ENCODE measurements around the gene TMOD1.
"Not testable (repeated sequence)": the region's sequence is repeated elsewhere in the genome, so short reads cannot be mapped to it uniquely, and the experiment has no call there.

TMOD1 gene

DNA sequence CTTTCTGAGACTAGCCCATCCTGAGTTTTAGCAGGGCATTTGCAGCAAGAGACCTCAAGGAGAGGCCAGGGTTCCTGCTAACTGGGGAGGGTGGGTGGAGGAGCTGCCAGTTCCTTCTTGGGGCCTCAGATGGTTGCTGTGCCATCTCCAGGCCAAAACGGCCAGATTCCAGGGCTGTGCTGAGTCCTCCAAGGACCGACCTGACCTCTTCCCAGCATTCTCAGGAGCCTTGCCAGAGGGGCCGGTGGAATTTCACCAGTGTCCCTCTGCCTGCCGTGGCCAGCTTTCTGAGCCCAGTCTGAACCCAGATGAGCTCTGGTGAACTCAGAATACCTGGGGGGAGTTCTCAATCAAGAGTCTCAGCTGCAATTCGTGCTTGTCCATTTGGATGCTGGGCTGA lies 77.4 kb downstream of the TMOD1 start:
- Histone ChIP-seq H3K79me2 (ENCODE audit: low read length) (no peaks in the 10 kb centered on the region), H3K27me3 (ENCODE audit: low read depth, low read length) (no peaks in the 10 kb centered on the region; the same call in 1 of the 2 replicates), H3K27ac (ENCODE audit: low read length) (no peak overlapping the region), H3K4me1 (ENCODE audit: low read length) (no peaks in the 10 kb centered on the region), H3K9me3 (ENCODE audit: insufficient read depth, low read length) (no peaks in the 10 kb centered on the region), H3K9ac (ENCODE audit: low read length) (no peak overlapping the region), H3K4me2 (ENCODE audit: low read length) (no peak overlapping the region), H3K4me3 (ENCODE audit: low read length) (no peak overlapping the region), H4K20me1 (ENCODE audit: insufficient read depth, low read length) (no peaks in the 10 kb centered on the region), H2AFZ (ENCODE audit: low read depth, low read length) (no peak overlapping the region), H3K36me3 (replicated peaks; ENCODE audit: low read depth, low read length) (no peaks in the 10 kb centered on the region)
- no peak for TF ChIP-seq EZH2phosphoT487 (IDR thresholded peaks at IDR 0.05; ENCODE audit: low read depth)
- TF ChIP-seq, protein P1, sequence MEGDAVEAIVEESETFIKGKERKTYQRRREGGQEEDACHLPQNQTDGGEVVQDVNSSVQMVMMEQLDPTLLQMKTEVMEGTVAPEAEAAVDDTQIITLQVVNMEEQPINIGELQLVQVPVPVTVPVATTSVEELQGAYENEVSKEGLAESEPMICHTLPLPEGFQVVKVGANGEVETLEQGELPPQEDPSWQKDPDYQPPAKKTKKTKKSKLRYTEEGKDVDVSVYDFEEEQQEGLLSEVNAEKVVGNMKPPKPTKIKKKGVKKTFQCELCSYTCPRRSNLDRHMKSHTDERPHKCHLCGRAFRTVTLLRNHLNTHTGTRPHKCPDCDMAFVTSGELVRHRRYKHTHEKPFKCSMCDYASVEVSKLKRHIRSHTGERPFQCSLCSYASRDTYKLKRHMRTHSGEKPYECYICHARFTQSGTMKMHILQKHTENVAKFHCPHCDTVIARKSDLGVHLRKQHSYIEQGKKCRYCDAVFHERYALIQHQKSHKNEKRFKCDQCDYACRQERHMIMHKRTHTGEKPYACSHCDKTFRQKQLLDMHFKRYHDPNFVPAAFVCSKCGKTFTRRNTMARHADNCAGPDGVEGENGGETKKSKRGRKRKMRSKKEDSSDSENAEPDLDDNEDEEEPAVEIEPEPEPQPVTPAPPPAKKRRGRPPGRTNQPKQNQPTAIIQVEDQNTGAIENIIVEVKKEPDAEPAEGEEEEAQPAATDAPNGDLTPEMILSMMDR (IDR thresholded peaks at IDR 0.05; ENCODE audit: low read depth, low read length) = no peak

DNA sequence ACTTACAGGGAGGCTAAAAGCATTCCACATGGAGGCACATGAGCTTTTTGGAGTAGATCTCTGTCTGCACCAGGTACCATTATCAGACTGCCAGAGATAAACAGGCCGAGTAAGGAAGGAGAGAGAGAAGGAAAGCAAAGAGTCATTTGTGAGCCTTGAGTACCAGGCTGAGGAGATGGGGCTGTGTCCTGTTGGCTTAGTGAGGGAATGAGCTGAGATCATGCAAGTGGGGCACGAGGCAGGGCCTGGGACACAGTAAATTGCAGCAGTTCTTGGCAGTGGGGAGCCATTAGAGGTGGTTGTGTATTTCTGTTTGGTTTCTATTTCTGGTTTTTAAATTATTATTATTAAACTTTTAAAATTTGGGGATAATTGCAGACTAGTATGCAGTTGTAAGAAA lies 78.4 kb downstream of the TMOD1 start:
- Histone ChIP-seq H2AFZ (ENCODE audit: low read depth, low read length) (no peak overlapping the region), H3K9ac (ENCODE audit: low read length) (no peak overlapping the region), H3K36me3 (replicated peaks; ENCODE audit: low read depth, low read length) (no peaks in the 10 kb centered on the region), H3K9me3 (ENCODE audit: insufficient read depth, low read length) (no peaks in the 10 kb centered on the region), H3K4me1 (ENCODE audit: low read length) (no peaks in the 10 kb centered on the region), H3K27ac (ENCODE audit: low read length) (no peak overlapping the region), H3K79me2 (ENCODE audit: low read length) (no peaks in the 10 kb centered on the region), H4K20me1 (ENCODE audit: insufficient read depth, low read length) (no peaks in the 10 kb centered on the region), H3K4me3 (ENCODE audit: low read length) (no peak overlapping the region), H3K27me3 (ENCODE audit: low read depth, low read length) (no peaks in the 10 kb centered on the region; the same call in 1 of the 2 replicates), H3K4me2 (ENCODE audit: low read length) (no peak overlapping the region)
- TF ChIP-seq, protein P1 (IDR thresholded peaks at IDR 0.05; ENCODE audit: low read depth, low read length) = no peak
- no peak for TF ChIP-seq EZH2phosphoT487 (IDR thresholded peaks at IDR 0.05; ENCODE audit: low read depth)

DNA sequence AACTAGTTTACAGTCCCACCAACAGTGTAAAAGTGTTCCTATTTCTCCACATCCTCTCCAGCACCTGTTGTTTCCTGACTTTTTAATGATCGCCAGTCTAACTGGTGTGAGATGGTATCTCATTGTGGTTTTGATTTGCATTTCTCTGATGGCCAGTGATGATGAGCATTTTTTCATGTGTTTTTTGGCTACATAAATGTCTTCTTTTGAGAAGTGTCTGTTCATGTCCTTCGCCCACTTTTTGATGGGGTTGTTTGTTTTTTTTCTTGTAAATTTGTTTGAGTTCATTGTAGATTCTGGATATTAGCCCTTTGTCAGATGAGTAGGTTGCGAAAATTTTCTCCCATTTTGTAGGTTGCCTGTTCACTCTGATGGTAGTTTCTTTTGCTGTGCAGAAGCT lies 80.1 kb downstream of the TMOD1 start:
- not testable (repeated sequence) for H3K79me2 ChIP-seq (ENCODE audit: low read length); H3K36me3 ChIP-seq (replicated peaks; ENCODE audit: low read depth, low read length); H3K27me3 ChIP-seq (ENCODE audit: low read depth, low read length); H3K9me3 ChIP-seq (ENCODE audit: insufficient read depth, low read length); H3K4me3 ChIP-seq (ENCODE audit: low read length); H3K4me2 ChIP-seq (ENCODE audit: low read length); H3K27ac ChIP-seq (ENCODE audit: low read length); H2AFZ ChIP-seq (ENCODE audit: low read depth, low read length); H3K9ac ChIP-seq (ENCODE audit: low read length); H3K4me1 ChIP-seq (ENCODE audit: low read length); H4K20me1 ChIP-seq (ENCODE audit: insufficient read depth, low read length)

DNA sequence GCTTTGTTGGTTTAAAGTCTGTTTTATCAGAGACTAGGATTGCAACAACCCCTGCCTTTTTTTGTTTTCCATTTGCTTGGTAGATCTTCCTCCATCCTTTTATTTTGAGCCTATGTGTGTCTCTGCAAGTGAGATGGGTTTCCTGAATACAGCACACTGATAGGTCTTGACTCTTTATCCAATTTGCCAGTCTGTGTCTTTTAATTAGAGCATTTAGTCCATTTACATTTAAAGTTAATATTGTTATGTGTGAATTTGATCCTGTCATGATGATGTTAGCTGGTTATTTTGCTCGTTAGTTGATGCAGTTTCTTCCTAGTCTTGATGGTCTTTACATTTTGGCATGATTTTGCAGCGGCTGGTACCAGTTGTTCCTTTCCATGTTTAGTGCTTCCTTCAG lies 83.3 kb downstream of the TMOD1 start:
- H4K20me1 ChIP-seq (ENCODE audit: insufficient read depth, low read length); H3K4me3 ChIP-seq (ENCODE audit: low read length); H3K4me1 ChIP-seq (ENCODE audit: low read length); H2AFZ ChIP-seq (ENCODE audit: low read depth, low read length); H3K79me2 ChIP-seq (ENCODE audit: low read length); H3K9ac ChIP-seq (ENCODE audit: low read length); H3K27ac ChIP-seq (ENCODE audit: low read length); H3K36me3 ChIP-seq (replicated peaks; ENCODE audit: low read depth, low read length); H3K9me3 ChIP-seq (ENCODE audit: insufficient read depth, low read length); H3K27me3 ChIP-seq (ENCODE audit: low read depth, low read length); H3K4me2 ChIP-seq (ENCODE audit: low read length): not testable (repeated sequence)

DNA sequence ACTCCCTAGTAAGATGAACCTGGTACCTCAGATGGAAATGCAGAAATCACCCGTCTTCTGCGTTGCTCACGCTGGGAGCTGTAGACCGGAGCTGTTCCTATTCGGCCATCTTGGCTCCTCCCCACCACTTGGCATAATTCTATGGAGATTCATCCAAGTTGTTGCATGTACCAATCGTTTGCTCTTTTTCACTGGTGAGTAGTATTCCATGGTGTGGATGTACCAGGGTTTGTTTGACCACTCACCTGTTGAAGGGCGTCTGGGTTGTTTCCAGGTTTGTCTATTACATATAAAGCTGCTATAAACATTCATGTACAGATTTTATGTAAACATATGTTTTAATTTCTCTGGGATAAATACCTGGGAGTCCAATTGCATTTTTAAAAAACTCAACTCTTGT lies 85.4 kb downstream of the TMOD1 start:
- not testable (repeated sequence) for H3K27me3 ChIP-seq (ENCODE audit: low read depth, low read length); H3K4me1 ChIP-seq (ENCODE audit: low read length); H3K36me3 ChIP-seq (replicated peaks; ENCODE audit: low read depth, low read length); H2AFZ ChIP-seq (ENCODE audit: low read depth, low read length); H3K9me3 ChIP-seq (ENCODE audit: insufficient read depth, low read length); H3K79me2 ChIP-seq (ENCODE audit: low read length); H3K4me2 ChIP-seq (ENCODE audit: low read length); H3K9ac ChIP-seq (ENCODE audit: low read length); H3K4me3 ChIP-seq (ENCODE audit: low read length); H4K20me1 ChIP-seq (ENCODE audit: insufficient read depth, low read length); H3K27ac ChIP-seq (ENCODE audit: low read length)

DNA sequence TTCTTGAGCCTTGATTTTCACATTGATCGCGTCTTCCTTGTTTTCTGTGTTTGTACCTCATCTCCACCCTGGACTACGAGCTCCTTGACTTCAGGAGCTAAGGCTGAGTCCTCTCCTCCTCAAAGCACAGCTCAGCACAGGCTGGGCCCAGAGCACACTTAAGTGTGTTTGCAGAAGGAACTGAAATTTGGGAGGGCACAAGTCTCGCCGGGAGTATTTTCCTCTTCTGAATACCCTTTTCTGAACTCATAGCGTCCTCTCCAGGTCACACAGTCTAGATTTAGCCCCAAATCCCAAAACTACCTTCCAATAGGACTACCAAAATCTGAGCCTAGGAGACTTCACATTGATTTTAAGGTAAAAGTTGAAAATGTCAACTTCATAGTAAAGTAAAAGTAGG lies 90.1 kb downstream of the TMOD1 start:
- H3K36me3 ChIP-seq (replicated peaks; ENCODE audit: low read depth, low read length) = no peaks in the 10 kb centered on the region
- peaks cover 6% of the 10 kb centered on the region for H3K4me1 ChIP-seq (ENCODE audit: low read length)
- H3K4me3 ChIP-seq (ENCODE audit: low read length) = no peak overlapping the region
- no peaks in the 10 kb centered on the region for H3K9me3 ChIP-seq (ENCODE audit: insufficient read depth, low read length)
- TF ChIP-seq, protein P1 (IDR thresholded peaks at IDR 0.05; ENCODE audit: low read depth, low read length) = peak; percentile 57
- TF ChIP-seq EZH2phosphoT487 (IDR thresholded peaks at IDR 0.05; ENCODE audit: low read depth) = no peak
- H4K20me1 ChIP-seq (ENCODE audit: insufficient read depth, low read length) = no peaks in the 10 kb centered on the region
- no peaks in the 10 kb centered on the region for H3K79me2 ChIP-seq (ENCODE audit: low read length)
- no peak overlapping the region for H3K9ac ChIP-seq (ENCODE audit: low read length)
- H2AFZ ChIP-seq (ENCODE audit: low read depth, low read length) = no peak overlapping the region
- no peak overlapping the region for H3K4me2 ChIP-seq (ENCODE audit: low read length)
- H3K27me3 ChIP-seq (ENCODE audit: low read depth, low read length) = no peaks in the 10 kb centered on the region
- no peak overlapping the region for H3K27ac ChIP-seq (ENCODE audit: low read length)

All from OCI-LY3 (cell line).